Mesodermal cell (in vitro differentiated cells): ENCODE measurements around the gene NEDD9.

Experiments
- H3K27ac ChIP-seq: 2 replicates; pipeline ENCODE4 v1.7.0; 2013; ENCODE audit warnings: mild to moderate bottlenecking, low read depth, low read length, moderate library complexity; ENCODE audit not compliant: severe bottlenecking
- H3K36me3 ChIP-seq: 2 replicates; pipeline ENCODE4 v1.7.1; 2013; ENCODE audit warnings: mild to moderate bottlenecking, low read length, moderate library complexity; ENCODE audit not compliant: control insufficient read depth, insufficient read depth
- H3K4me1 ChIP-seq: one replicate; pipeline ENCODE4 v1.7.1; 2013; ENCODE audit warnings: mild to moderate bottlenecking, low read length; ENCODE audit not compliant: insufficient read depth, control insufficient read depth, poor library complexity, severe bottlenecking
- H3K4me3 ChIP-seq: 2 replicates; pipeline ENCODE4 v1.7.0; 2013; ENCODE audit warnings: low read length, control low read depth, mild to moderate bottlenecking; ENCODE audit not compliant: insufficient read depth, poor library complexity, severe bottlenecking; ENCODE audit errors: extremely low read depth
- H3K9me3 ChIP-seq: 2 replicates; pipeline ENCODE4 v1.7.1; 2013; ENCODE audit warnings: mild to moderate bottlenecking, low read length, moderate library complexity; ENCODE audit not compliant: control insufficient read depth
- WGBS, 2 experiments: methylation state at CpG; one replicate each; pipeline ENCODE4 v1.1.5; 2013; ENCODE audit warnings: missing lambda C conversion rate in 2 of 2; ENCODE audit not compliant: insufficient coverage in 2 of 2; 5-methylcytosine and 5-hydroxymethylcytosine counted together

Gene NEDD9

DNA sequence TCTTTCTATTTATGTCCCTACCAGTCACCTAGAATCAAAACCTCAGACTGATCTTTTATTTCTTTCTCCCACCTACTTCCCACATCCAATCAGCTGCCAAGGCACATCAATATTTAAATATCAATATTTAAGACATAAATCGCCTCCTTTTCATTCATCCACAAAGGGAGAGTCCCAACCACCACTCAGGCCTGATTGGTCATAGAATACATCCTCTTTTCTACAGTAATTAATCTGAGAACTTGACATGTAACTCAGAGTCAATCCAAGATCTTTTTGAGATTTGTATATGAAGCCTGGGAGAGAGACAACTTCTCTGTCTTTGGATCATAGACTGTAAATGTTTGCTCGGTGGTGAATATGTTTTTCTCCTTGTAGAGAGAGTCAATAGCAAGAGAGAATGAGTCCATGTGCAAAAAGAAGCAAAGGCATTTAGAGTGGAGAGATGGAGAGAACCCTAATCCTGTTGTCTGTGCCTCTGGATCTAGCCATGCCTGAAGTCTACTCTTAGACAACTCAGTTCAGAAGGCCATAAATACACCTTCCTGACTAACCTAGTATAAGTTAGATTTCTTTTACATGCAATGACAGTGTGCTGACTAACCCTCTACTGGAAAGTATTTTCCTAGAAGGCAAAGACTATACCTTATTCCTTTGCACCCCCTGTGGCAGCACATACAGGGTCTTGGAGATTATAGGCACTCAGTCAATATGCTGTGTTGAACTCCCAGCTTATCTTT is 12.1 kb upstream of the NEDD9 start:
- Histone ChIP-seq H3K4me3 (no peak overlapping the region), H3K27ac (no peak overlapping the region)
- 29 to 63% methylated on average over 1 to 2 of the region's 2 CpGs for WGBS, 2 experiments

DNA sequence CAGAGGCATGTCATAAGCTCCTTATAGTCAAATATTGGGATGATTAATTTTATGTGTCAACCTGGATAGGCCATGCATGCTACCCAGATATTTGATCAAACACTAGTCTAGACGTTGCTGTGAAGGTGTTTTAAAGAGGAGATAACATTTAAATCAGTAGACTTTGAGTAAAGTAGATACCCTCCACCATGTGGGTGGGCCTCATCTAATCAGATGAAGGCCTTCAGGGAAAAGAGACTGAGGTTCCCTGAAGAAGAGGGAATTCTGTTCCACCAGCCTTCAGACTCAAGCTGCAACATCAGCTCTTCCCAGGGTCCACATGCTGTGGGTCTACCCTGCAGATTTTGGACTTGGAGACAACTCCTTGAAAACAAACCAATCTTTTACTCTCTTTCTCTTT is 11.4 kb upstream of the NEDD9 start:
- Histone ChIP-seq H3K9me3 (no peaks in the 10 kb centered on the region), H3K27ac (no peak overlapping the region), H3K4me1 (peaks cover 5% of the 10 kb centered on the region), H3K4me3 (no peak overlapping the region), H3K36me3 (no peaks in the 10 kb centered on the region)
- no CpG with 5 or more reads among the region's 1 CpG for WGBS, 2 experiments

More for the DNA sequence above, 12.1 kb upstream of the NEDD9 start:
- Histone ChIP-seq H3K9me3 (no peaks in the 10 kb centered on the region), H3K36me3 (no peaks in the 10 kb centered on the region), H3K4me1 (peaks cover 5% of the 10 kb centered on the region)

DNA sequence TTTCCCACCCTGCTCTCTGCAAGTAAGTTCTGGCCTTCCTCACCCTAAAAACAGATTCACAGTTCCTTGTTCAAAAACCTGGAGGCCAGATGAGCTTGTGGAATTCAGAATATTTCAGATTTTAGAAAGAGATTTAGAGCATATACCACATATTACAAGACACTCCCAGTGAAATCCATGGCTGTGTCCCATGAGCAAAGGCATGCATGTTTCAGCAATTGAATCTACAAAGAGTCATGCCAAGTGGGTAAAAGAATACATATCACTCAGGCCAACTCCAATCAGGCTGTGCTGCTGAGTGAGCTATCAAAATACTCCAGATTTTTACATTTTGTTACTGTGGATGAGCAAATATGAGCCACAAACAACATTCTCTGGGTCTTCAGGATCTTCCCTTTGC is 10.2 kb upstream of the NEDD9 start:
- Histone ChIP-seq H3K4me3 (no peak overlapping the region), H3K36me3 (no peaks in the 10 kb centered on the region), H3K4me1 (peaks cover 5% of the 10 kb centered on the region), H3K27ac (no peak overlapping the region), H3K9me3 (no peaks in the 10 kb centered on the region)

DNA sequence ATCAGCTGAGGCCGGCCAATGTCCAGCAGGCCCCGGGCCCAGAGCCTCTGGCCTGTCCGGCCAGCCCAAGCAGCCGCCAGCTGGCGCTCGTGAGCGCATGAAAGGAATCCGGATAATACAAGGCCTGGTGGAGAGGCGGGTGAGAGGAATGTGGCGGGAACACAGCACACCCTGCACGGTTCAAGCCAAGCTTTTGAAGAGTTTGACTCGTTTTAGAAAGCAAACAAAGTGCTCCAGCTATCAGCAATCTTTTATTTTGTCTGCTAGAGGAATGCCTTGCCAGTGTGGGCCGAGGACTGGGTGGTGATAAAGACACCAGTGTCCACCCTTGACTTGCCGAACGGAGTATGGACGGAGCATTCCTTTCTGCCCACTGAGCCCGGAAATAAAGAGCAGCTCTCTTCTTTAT is 9.3 kb upstream of the NEDD9 start:
- Histone ChIP-seq H3K4me3 (no peak overlapping the region), H3K36me3 (no peaks in the 10 kb centered on the region), H3K4me1 (peaks cover 5% of the 10 kb centered on the region), H3K9me3 (no peaks in the 10 kb centered on the region), H3K27ac (peak overlapping the region; percentile 6)
- 48 to 54% methylated on average over 12 to 17 of the region's 17 CpGs for WGBS, 2 experiments

DNA sequence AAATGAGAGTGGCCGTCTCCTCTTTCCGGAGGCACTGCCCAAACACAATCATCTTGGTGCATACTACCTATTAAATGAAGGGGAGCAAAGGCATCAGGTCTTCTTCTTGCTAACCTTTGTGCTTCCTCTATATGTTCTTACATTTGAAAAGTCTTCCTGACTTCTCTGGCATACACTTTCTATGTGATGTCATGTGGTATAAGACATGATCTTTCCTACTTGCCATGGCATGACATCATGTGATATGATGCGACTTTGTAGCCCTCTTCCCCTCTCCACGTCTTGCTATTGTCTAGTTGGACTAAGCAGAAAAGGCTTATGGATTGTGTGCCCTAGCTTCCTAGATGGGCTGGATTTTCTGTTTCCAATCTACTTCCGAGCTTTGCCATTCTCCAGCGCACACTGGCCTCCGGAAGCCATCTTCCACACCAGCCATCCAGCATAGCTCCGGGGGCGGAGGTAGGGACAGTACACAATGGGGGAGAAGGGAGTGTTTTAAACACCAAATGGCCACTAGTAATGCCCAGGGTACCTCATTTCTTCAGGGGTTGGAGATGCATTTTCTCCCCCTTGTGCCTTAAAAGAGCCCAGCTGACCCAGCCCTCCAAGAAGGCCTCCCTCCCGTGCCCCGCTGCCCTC is 8.8 kb upstream of the NEDD9 start:
- no peak overlapping the region for H3K4me3 ChIP-seq
- no peaks in the 10 kb centered on the region for H3K9me3 ChIP-seq
- H3K27ac ChIP-seq: no peak overlapping the region
- no peaks in the 10 kb centered on the region for H3K36me3 ChIP-seq
- H3K4me1 ChIP-seq: peaks cover 7% of the 10 kb centered on the region
- 84 to 100% methylated on average over 3 to 5 of the region's 11 CpGs for WGBS, 2 experiments

DNA sequence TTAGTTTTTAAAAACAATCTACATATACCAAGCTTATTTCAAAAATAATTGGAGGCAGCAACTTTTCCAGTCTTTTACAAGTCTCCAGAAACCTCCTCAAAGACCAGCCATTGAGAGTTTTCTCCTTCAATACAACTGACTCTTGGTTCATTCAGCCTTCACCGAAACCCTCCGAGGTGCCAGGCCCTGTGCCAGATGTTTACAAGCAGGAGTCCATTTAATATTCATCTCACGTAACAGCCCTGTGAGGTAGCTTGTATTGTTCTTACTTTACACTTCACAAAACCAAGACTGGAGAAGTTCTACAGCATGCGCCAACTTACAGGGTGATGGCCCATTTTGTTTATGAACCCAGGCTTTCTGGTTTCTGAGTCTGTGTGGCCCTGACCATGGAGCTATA is 5.5 kb upstream of the NEDD9 start:
- 86 to 89% methylated on average over 3 to 4 of the region's 4 CpGs for WGBS, 2 experiments
- peaks cover 21% of the 10 kb centered on the region for H3K4me1 ChIP-seq

DNA sequence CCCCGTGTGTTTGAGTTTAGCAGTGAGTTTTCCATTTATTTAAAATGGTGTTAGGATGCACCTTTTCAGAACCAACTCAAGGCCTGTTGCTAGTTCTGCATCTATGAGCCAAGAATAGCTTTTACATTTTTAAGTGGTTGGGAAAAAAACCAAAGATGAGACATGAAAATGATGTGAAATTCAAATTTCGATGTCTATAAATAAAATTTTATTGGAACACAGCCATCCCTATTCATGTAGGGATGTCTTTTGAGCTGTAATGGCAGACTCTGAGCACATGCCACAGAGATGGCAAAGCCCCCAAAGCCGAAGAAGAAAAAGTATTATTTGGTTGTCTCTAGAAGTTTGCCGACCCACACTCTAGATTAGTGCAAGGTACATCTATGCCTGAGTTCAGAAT is 5.0 kb upstream of the NEDD9 start:
- Histone ChIP-seq H3K36me3 (no peaks in the 10 kb centered on the region), H3K9me3 (no peaks in the 10 kb centered on the region), H3K27ac (no peak overlapping the region), H3K4me3 (no peak overlapping the region), H3K4me1 (peaks cover 21% of the 10 kb centered on the region)
- 94% methylated on average over 2 of the region's 4 CpGs; no CpG with 5 or more reads in 1 of the 2 experiments for WGBS, 2 experiments

More for the DNA sequence above, 5.5 kb upstream of the NEDD9 start:
- Histone ChIP-seq H3K4me3 (no peak overlapping the region), H3K27ac (no peak overlapping the region), H3K36me3 (no peaks in the 10 kb centered on the region), H3K9me3 (no peaks in the 10 kb centered on the region)

DNA sequence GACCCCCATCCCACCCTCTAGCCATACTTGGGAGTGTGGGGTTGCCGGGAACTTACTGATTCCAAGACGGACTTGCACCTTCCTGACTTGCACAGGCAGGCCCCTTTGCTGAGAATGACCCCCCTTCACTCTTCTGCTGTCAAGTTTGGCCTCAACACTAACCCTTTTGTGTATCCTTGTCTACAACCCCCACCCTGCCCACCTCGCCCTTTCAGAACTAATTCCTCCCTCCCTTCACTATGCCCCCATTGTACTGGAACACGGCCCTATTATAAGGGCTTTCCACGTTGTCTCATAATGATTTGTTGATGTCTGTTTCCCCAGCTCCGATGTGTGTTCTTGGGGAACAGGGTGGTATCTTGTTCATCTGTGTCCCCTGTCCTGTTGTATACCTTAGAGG is 4.4 kb upstream of the NEDD9 start:
- H3K4me3 ChIP-seq: no peak overlapping the region
- H3K4me1 ChIP-seq: peaks cover 16% of the 10 kb centered on the region
- WGBS, 2 experiments: 91 to 100% methylated on average over 2 to 6 of the region's 6 CpGs
- H3K9me3 ChIP-seq: no peaks in the 10 kb centered on the region
- H3K27ac ChIP-seq: no peak overlapping the region
- no peaks in the 10 kb centered on the region for H3K36me3 ChIP-seq

DNA sequence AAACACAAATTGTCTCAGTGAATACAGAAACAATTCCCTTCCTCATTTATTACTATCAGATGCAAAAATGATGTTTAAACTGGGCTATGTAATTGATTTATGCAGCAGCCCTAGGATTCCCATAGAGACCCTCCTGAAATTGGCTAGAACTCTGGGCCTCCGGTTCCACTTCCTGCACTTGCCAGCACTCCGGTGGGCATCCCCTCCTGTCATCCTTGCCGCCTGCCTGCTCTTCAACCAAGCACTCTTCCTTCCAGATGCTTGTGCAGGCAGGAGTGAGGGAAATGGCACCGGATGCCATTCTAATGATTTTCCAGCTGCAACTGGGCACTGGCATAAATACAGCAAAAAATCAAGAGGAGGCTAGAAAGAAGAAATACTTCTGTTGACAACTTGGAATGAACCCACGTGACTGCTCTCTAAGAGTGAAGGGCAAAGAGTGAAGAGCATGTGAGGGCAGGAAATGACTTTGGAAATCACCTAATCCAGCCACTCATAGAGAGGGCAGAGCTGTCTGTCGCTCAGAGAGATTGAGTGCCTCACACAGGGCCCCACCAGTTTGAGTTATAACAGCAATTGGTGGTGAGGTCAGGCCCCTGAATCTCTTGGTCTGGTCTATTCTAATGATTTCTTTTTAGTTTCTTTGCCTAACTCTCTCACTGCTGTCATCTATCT is 3.7 kb upstream of the NEDD9 start:
- H3K4me3 ChIP-seq: no peak overlapping the region
- peaks cover 16% of the 10 kb centered on the region for H3K4me1 ChIP-seq
- peak overlapping the region; percentile 37 for H3K27ac ChIP-seq
- H3K9me3 ChIP-seq: no peaks in the 10 kb centered on the region
- 78 to 87% methylated on average over 4 of the region's 6 CpGs for WGBS, 2 experiments
- H3K36me3 ChIP-seq: no peaks in the 10 kb centered on the region

DNA sequence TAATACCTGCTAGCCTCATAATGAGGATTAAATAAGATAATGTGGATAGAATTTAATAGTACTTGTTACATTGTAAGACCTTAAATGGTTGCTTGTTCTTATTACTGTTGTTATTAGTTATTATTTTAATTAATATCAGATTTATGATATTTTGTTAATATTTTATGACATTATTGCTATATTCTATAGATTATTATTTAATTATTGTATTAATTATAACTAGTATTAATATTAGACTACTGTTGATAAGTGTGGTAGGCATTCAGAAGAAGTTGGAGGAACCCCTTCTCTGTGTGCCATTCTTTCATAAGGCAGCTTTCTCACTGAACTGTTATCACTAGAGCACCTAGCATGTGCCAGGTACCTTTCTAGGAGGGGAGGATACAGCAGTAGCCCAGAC is 2.6 kb upstream of the NEDD9 start:
- Histone ChIP-seq H3K4me3 (no peak overlapping the region), H3K36me3 (no peaks in the 10 kb centered on the region), H3K4me1 (peaks cover 16% of the 10 kb centered on the region), H3K27ac (no peak overlapping the region), H3K9me3 (no peaks in the 10 kb centered on the region)
